K562 (cell line): ENCODE results near the gene INTS1. TPM values are rescaled to one million over a fixed set of nuclear protein-coding genes. Genes with fewer than 3 reads are reported as not detected.

Experiments
- KAT7 ChIP-seq: sonication (generic); formaldehyde crosslinking; IDR thresholded peaks from 2 replicates; pipeline ENCODE4 v1.8.0; 2022; ENCODE audit warnings: missing genetic modification reagents, mild to moderate bottlenecking, borderline replicate concordance
- LARP7 ChIP-seq: fragments of 450-650 bp; IDR thresholded peaks from 2 replicates; pipeline ENCODE4 v1.6.1; 2016
- MCM2 ChIP-seq: fragments of 450-650 bp; IDR thresholded peaks from 2 replicates; pipeline ENCODE4 v1.6.1; 2017; ENCODE audit warnings: low read depth, mild to moderate bottlenecking
- PRDM10 ChIP-seq: fragments of 450-650 bp; IDR thresholded peaks from 2 replicates; pipeline ENCODE4 v1.6.1; 2018; ENCODE audit not compliant: partially characterized antibody
- VEZF1 ChIP-seq: fragments of 200-800 bp; sonication (Bioruptor generic); IDR thresholded peaks from 2 replicates; pipeline ENCODE4 v1.6.1; 2017; ENCODE audit warnings: missing genetic modification characterization, missing compliant biosample characterization
- ZNF668 ChIP-seq: fragments of 250-450 bp; sonication (Bioruptor Pico); IDR thresholded peaks from 2 replicates; pipeline ENCODE4 v1.8.0; 2022; ENCODE audit warnings: mild to moderate bottlenecking, inconsistent platforms
- polyA plus RNA-seq, 8 experiments: library from polyadenylated mRNA; depleted of rRNA in 4 of 8; stranded (reverse) in 5 of 8; unstranded in 3 of 8; fragments of >200 nt; fragmentation: Nextera tagmentation in 2 of 8; fragmentation: Illumina TruSeq in 1 of 8; extraction: Ambion mirVana in 2 of 8; extraction: Trizol in 1 of 8; gene quantifications; 2 replicates each; pipeline versions ENCODE4 v1.2.1 to v1.2.3, GENCODE V29; 2011 to 2014; ENCODE audit warnings: inconsistent platforms in 1 of 8, missing spikeins in 1 of 8
- total RNA-seq, 7 experiments: library from RNA; depleted of rRNA in 6 of 7; stranded (reverse); fragments of >200 nt in 6 of 7; fragmentation: Illumina TruSeq in 2 of 7; extraction: Trizol in 2 of 7; gene quantifications; 2 replicates each; pipeline versions ENCODE4 v1.2.1 to v1.2.3, GENCODE V29; 2011 to 2021; ENCODE audit warnings: low replicate concordance in 1 of 7

Gene INTS1
- total and polyA plus RNA-seq, 9 of the 15 experiments (the other 6 are each of a cell fraction or from before 2014, with no cell fraction given), result 0.34 to 119 (median 18.5) TPM

- TF ChIP-seq KAT7 (CRISPR knock-in tag) (peak; percentile 50; the same call in 1 of the 2 replicates), VEZF1 (CRISPR knock-in tag) (peak; percentile 57), PRDM10 (peak; percentile 68), ZNF668 (CRISPR knock-in tag) (no peak), LARP7 (no peak), MCM2 (no peak)
Observed at GRCh38 chr7:1457059-1457948, 46.9 kb downstream of the INTS1 start (continued).
